ENCODE measurements around the gene RNF19B. TPM values are rescaled to one million over a fixed set of nuclear protein-coding genes. Genes with fewer than 3 reads are reported as not detected.

RNF19B gene
- total and polyA plus RNA-seq, 2 of the 13 experiments (the other 11 are each of a cell fraction or from before 2014, with no cell fraction given) = 15.3 to 22.5 TPM

DNA sequence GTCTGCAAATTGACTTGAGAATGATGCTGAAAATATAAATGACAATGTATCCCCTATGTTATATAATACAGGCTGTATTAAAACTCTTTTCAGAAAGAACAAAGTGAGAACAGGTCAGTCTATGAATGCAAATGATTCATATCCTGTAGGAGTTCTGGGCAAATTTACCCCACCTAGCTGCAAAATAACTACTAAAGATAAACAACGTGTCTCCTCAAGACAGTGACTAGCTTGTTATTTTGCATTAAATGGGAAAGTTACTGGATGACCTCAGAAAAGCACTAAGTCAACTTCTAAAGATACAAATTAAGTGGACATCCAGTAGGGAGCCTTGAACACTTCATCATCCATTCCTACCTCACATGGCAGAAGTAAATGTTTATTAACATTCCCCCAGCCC is 11.1 kb downstream of the RNF19B start:
- no peak overlapping the region for H3K4me3 ChIP-seq (replicated peaks in 1 of 3; ENCODE audit: insufficient read depth in 1 of 3, low read depth in 2 of 3, low read length in 3 of 3)
- ChIA-PET CTCF (ENCODE audit: low intra/inter-chr PET ratio, low total read pairs) (no interaction called here), POLR2A (interaction anchor here (0.8 to 1.1 kb wide), 3 partner anchors 11 to 20 kb away, joined by 3 to 7 read pairs (median 3); partner anchors contain the start of gene RNF19B)
- TF ChIP-seq RFX1 (IDR thresholded peaks at IDR 0.05) (no peak), ZNF841 (CRISPR knock-in tag; IDR thresholded peaks at IDR 0.05; ENCODE audit: borderline replicate concordance) (no peak)
- in situ Hi-C loops (cut with HindIII; ENCODE audit: extremely low pct_ligation_motif_present, low pct_unique_long_range_greater_than_20kb) = no loop called here
- peaks cover 0 to 3% of the 10 kb centered on the region in 2 experiments; a peak in 3 of 5 replicates for H3K36me3 ChIP-seq (replicated peaks in 1 of 2; ENCODE audit: control insufficient read depth in 1 of 2, insufficient read depth in 2 of 2, low read length in 2 of 2)
- FAIRE-seq = no peak
- H2AFZ ChIP-seq (ENCODE audit: low read length) = no peak overlapping the region
- ATAC-seq = no peak
- no peaks in the 10 kb centered on the region for H3K9me3 ChIP-seq (ENCODE audit: low read length)
- no peaks in the 10 kb centered on the region for H3K27me3 ChIP-seq (ENCODE audit: control insufficient read depth in 1 of 2, insufficient read depth in 2 of 2, low read length in 2 of 2)
- BruUV-seq (replicated peaks) = no TSS peak
- H3K4me2 ChIP-seq (ENCODE audit: low read depth, low read length) = no peak overlapping the region
- H3K9ac ChIP-seq (ENCODE audit: insufficient read depth, low read depth, low read length) = no peak overlapping the region
- peaks cover 24% of the 10 kb centered on the region for H3K4me1 ChIP-seq (ENCODE audit: insufficient read depth, low read length)
- intact Hi-C loops (cut with micrococcal nuclease; ENCODE audit: unreplicated experiment) = no loop called here
- WGBS (ENCODE audit: low lambda C conversion rate) = 82% methylated on average over 1 of the region's 1 CpG
- peaks cover 57% of the 10 kb centered on the region for H3K79me2 ChIP-seq (ENCODE audit: insufficient read depth, low read length)
- H3K27ac ChIP-seq (ENCODE audit: extremely low read length, insufficient read depth, low read length) = no peak overlapping the region
- no peak for DNase-seq (ENCODE audit: low spot score)
- H4K20me1 ChIP-seq (ENCODE audit: insufficient read depth, low read length) = no peaks in the 10 kb centered on the region

GRCh38 chr1:32949519-32949918 is 15.1 kb downstream of the RNF19B start:
- no peaks in the 10 kb centered on the region for H3K27me3 ChIP-seq (ENCODE audit: control insufficient read depth in 1 of 2, insufficient read depth in 2 of 2, low read length in 2 of 2)
- H4K20me1 ChIP-seq (ENCODE audit: insufficient read depth, low read length) = no peaks in the 10 kb centered on the region
- CTCF ChIA-PET (ENCODE audit: low intra/inter-chr PET ratio, low total read pairs) = no interaction called here
- no peak overlapping the region for H2AFZ ChIP-seq (ENCODE audit: low read length)
- in situ Hi-C loops (cut with HindIII; ENCODE audit: extremely low pct_ligation_motif_present, low pct_unique_long_range_greater_than_20kb) (no loop called here), intact Hi-C loops (cut with micrococcal nuclease; ENCODE audit: unreplicated experiment) (no loop called here)
- no peak overlapping the region for H3K4me2 ChIP-seq (ENCODE audit: low read depth, low read length)
- POLR2A ChIA-PET = interaction anchor here (1.1 to 3.3 kb wide), 3 partner anchors 12 to 15 kb away, joined by 4 to 20 read pairs (median 6); partner anchors contain the start of gene RNF19B
- no peak overlapping the region for H3K4me3 ChIP-seq (replicated peaks in 1 of 3; ENCODE audit: insufficient read depth in 1 of 3, low read depth in 2 of 3, low read length in 3 of 3)
- H3K4me1 ChIP-seq (ENCODE audit: insufficient read depth, low read length) = peaks cover 54% of the 10 kb centered on the region
- no peak for FAIRE-seq
- DNase-seq (ENCODE audit: low spot score) = no peak
- H3K9me3 ChIP-seq (ENCODE audit: low read length) = no peaks in the 10 kb centered on the region
- H3K79me2 ChIP-seq (ENCODE audit: insufficient read depth, low read length) = peaks cover 26% of the 10 kb centered on the region
- H3K9ac ChIP-seq (ENCODE audit: insufficient read depth, low read depth, low read length) = no peak overlapping the region
- H3K36me3 ChIP-seq (replicated peaks in 1 of 2; ENCODE audit: control insufficient read depth in 1 of 2, insufficient read depth in 2 of 2, low read length in 2 of 2) = peaks cover 8 to 34% of the 10 kb centered on the region in 2 experiments
- BruUV-seq (replicated peaks) = no TSS peak
- H3K27ac ChIP-seq (ENCODE audit: extremely low read length, insufficient read depth, low read length) = no peak overlapping the region
- WGBS (ENCODE audit: low lambda C conversion rate) = 95% methylated on average over 5 of the region's 5 CpGs
- TF ChIP-seq SAFB2 (CRISPR knock-in tag; IDR thresholded peaks at IDR 0.05; ENCODE audit: borderline replicate concordance, low read depth) (no peak), ZNF432 (CRISPR knock-in tag; IDR thresholded peaks at IDR 0.05; ENCODE audit: borderline replicate concordance) (no peak), ZBTB21 (CRISPR knock-in tag; IDR thresholded peaks at IDR 0.05) (no peak)
- no peak for ATAC-seq
